ENCODE measurements around the gene INSC. TPM values are rescaled to one million over a fixed set of nuclear protein-coding genes. Genes with fewer than 3 reads are reported as not detected.

The INSC gene
- polyA plus RNA-seq, 1 donor from 2014 or later = 0.12 TPM

DNA sequence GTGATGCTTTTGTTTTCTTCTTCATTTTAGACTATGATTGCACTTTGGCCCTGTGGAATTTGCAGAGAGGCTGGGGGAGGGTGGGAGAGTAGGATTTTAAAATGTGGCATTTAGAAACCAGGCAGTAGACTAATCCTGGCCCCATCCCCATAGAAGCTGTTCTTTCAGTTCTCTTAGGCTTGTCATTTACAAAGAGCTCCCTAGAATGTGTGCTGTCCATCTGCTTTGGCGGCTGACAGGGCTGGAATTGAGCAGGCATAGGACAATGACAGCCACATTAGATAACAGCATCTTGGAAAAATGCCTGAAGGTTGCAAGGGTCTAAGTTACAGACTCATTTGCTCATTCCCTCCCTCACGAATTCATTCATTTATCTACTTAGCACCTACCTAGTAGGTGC, 9.8 kb downstream of the INSC start:
- Histone ChIP-seq H3K9ac (ENCODE audit: low read length) (no peak overlapping the region), H3K27me3 (ENCODE audit: insufficient read depth, low read depth, low read length) (no peaks in the 10 kb centered on the region), H3K9me3 (ENCODE audit: low read length) (no peaks in the 10 kb centered on the region), H2AFZ (ENCODE audit: low read depth, low read length) (no peak overlapping the region), H3K27ac (ENCODE audit: low read length) (no peak overlapping the region), H3K79me2 (replicated peaks; ENCODE audit: insufficient read depth, low read length) (no peaks in the 10 kb centered on the region), H3F3A (ENCODE audit: insufficient read depth, low read length, poor library complexity, severe bottlenecking) (no peaks in the 10 kb centered on the region), H3K9me2 (ENCODE audit: insufficient read depth, low read length) (no peaks in the 10 kb centered on the region), H3K36me3 (ENCODE audit: insufficient read depth, low read length) (no peaks in the 10 kb centered on the region), H4K20me1 (ENCODE audit: insufficient read depth) (no peaks in the 10 kb centered on the region), H3K4me3 (ENCODE audit: low read length) (no peak overlapping the region), H3K4me2 (ENCODE audit: low read length) (no peak overlapping the region)
- TF ChIP-seq EP300 (conservative IDR thresholded peaks at IDR 0.05; ENCODE audit: poor library complexity, severe bottlenecking) = no peak
- TF ChIP-seq TAF1 (IDR thresholded peaks at IDR 0.05; ENCODE audit: low read depth) = no peak
- TF ChIP-seq, protein P1, sequence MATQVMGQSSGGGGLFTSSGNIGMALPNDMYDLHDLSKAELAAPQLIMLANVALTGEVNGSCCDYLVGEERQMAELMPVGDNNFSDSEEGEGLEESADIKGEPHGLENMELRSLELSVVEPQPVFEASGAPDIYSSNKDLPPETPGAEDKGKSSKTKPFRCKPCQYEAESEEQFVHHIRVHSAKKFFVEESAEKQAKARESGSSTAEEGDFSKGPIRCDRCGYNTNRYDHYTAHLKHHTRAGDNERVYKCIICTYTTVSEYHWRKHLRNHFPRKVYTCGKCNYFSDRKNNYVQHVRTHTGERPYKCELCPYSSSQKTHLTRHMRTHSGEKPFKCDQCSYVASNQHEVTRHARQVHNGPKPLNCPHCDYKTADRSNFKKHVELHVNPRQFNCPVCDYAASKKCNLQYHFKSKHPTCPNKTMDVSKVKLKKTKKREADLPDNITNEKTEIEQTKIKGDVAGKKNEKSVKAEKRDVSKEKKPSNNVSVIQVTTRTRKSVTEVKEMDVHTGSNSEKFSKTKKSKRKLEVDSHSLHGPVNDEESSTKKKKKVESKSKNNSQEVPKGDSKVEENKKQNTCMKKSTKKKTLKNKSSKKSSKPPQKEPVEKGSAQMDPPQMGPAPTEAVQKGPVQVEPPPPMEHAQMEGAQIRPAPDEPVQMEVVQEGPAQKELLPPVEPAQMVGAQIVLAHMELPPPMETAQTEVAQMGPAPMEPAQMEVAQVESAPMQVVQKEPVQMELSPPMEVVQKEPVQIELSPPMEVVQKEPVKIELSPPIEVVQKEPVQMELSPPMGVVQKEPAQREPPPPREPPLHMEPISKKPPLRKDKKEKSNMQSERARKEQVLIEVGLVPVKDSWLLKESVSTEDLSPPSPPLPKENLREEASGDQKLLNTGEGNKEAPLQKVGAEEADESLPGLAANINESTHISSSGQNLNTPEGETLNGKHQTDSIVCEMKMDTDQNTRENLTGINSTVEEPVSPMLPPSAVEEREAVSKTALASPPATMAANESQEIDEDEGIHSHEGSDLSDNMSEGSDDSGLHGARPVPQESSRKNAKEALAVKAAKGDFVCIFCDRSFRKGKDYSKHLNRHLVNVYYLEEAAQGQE (IDR thresholded peaks at IDR 0.05; ENCODE audit: borderline replicate concordance) = no peak

DNA sequence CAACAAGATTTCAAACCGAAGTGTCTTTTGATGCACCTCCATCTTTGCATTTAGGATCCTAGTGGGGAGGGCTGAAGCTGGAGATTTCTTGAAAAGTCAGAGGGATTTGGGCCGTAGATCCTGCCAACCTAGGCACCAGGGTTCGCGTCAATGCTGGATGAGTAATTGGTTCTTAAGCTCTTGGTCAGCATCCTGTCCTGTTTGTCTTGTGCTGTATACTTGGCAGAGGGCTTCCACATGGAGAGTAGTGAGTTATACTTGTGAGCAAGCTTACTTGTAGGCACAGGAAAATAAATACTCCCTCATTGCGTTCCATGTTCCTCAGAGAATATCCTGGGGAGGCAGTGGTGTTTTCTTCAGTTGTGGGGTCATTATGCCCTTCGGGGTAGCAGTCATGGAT, 12.6 kb downstream of the INSC start:
- Histone ChIP-seq H4K20me1 (ENCODE audit: insufficient read depth) (no peaks in the 10 kb centered on the region), H3K9me3 (ENCODE audit: low read length) (no peaks in the 10 kb centered on the region), H3F3A (ENCODE audit: insufficient read depth, low read length, poor library complexity, severe bottlenecking) (no peaks in the 10 kb centered on the region), H3K36me3 (ENCODE audit: insufficient read depth, low read length) (no peaks in the 10 kb centered on the region), H3K27me3 (ENCODE audit: insufficient read depth, low read depth, low read length) (no peaks in the 10 kb centered on the region), H3K27ac (ENCODE audit: low read length) (no peak overlapping the region), H3K9me2 (ENCODE audit: insufficient read depth, low read length) (no peaks in the 10 kb centered on the region), H2AFZ (ENCODE audit: low read depth, low read length) (no peak overlapping the region), H3K4me2 (ENCODE audit: low read length) (no peak overlapping the region), H3K79me2 (replicated peaks; ENCODE audit: insufficient read depth, low read length) (no peaks in the 10 kb centered on the region), H3K9ac (ENCODE audit: low read length) (no peak overlapping the region), H3K4me3 (ENCODE audit: low read length) (no peak overlapping the region)
- no peak for TF ChIP-seq TAF1 (IDR thresholded peaks at IDR 0.05; ENCODE audit: low read depth)
- no peak for TF ChIP-seq MXI1 (conservative IDR thresholded peaks at IDR 0.05; ENCODE audit: poor library complexity, severe bottlenecking)
- no peak for TF ChIP-seq POLR2AphosphoS5 (IDR thresholded peaks at IDR 0.05)
- TF ChIP-seq, protein P1 (IDR thresholded peaks at IDR 0.05; ENCODE audit: borderline replicate concordance) = no peak
- TF ChIP-seq RAD21 (conservative IDR thresholded peaks at IDR 0.05) = no peak
- TF ChIP-seq EZH2 (IDR thresholded peaks at IDR 0.05; ENCODE audit: borderline replicate concordance, insufficient read depth, low read length, poor library complexity, severe bottlenecking) = no peak
- TF ChIP-seq, protein P2, sequence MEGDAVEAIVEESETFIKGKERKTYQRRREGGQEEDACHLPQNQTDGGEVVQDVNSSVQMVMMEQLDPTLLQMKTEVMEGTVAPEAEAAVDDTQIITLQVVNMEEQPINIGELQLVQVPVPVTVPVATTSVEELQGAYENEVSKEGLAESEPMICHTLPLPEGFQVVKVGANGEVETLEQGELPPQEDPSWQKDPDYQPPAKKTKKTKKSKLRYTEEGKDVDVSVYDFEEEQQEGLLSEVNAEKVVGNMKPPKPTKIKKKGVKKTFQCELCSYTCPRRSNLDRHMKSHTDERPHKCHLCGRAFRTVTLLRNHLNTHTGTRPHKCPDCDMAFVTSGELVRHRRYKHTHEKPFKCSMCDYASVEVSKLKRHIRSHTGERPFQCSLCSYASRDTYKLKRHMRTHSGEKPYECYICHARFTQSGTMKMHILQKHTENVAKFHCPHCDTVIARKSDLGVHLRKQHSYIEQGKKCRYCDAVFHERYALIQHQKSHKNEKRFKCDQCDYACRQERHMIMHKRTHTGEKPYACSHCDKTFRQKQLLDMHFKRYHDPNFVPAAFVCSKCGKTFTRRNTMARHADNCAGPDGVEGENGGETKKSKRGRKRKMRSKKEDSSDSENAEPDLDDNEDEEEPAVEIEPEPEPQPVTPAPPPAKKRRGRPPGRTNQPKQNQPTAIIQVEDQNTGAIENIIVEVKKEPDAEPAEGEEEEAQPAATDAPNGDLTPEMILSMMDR (IDR thresholded peaks at IDR 0.05; ENCODE audit: poor library complexity, severe bottlenecking) = no peak
- TF ChIP-seq SMC3 (conservative IDR thresholded peaks at IDR 0.05; ENCODE audit: poor library complexity) = no peak
- no peak for TF ChIP-seq EP300 (conservative IDR thresholded peaks at IDR 0.05; ENCODE audit: poor library complexity, severe bottlenecking)
